ENCODE measurements around the gene C9orf43.

DNA sequence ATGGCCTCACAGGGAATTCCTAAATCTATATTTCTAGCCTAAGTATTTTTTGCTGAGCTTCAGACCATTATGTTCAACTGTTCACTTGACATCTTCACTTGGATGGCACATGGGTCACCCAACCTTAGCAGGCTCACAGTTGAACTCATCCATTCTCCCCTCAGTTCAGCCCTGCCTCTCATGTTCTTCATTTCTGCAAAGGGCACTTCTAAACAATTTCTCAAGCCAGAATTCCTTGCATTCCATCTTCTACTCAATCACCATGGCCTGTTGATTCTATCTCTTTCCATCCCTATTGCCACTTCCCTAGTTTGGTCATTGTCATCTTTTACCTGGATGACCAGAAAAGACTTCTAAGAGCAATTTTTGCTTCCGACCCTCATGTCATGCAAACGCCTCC is 45.7 kb downstream of the C9orf43 start:
- no peak for TF ChIP-seq EZH2 (IDR thresholded peaks at IDR 0.05)
- TF ChIP-seq, protein P1, sequence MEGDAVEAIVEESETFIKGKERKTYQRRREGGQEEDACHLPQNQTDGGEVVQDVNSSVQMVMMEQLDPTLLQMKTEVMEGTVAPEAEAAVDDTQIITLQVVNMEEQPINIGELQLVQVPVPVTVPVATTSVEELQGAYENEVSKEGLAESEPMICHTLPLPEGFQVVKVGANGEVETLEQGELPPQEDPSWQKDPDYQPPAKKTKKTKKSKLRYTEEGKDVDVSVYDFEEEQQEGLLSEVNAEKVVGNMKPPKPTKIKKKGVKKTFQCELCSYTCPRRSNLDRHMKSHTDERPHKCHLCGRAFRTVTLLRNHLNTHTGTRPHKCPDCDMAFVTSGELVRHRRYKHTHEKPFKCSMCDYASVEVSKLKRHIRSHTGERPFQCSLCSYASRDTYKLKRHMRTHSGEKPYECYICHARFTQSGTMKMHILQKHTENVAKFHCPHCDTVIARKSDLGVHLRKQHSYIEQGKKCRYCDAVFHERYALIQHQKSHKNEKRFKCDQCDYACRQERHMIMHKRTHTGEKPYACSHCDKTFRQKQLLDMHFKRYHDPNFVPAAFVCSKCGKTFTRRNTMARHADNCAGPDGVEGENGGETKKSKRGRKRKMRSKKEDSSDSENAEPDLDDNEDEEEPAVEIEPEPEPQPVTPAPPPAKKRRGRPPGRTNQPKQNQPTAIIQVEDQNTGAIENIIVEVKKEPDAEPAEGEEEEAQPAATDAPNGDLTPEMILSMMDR (IDR thresholded peaks at IDR 0.05): no peak
